ENCODE measurements around the gene GPD1L.
"Not testable (repeated sequence)": the region's sequence is repeated elsewhere in the genome, so short reads cannot be mapped to it uniquely, and the experiment has no call there.

Gene GPD1L

DNA sequence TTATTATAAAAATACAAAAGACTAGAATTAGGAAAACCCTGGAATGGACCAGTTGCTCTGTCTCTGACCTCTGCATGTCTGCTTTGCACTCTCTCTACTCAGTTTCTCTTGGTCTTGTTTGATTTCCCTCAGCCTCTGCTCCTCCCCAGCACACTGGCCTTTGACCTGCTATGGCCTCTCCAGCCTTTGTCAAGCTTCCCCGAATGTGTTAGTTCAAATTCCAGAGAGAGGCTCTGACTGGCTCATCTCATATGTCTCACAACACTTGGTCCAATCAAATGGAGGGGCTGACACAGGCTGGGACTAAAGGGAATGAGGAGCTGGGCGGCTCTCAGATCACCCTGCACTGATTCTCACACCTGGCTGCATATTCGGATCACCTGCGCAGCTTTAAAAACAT is 79.7 kb downstream of the GPD1L start:
- DNase-seq = no peak

GRCh38 chr3:32186876-32187275 is 80.5 kb downstream of the GPD1L start:
- DNase-seq = no peak

DNA sequence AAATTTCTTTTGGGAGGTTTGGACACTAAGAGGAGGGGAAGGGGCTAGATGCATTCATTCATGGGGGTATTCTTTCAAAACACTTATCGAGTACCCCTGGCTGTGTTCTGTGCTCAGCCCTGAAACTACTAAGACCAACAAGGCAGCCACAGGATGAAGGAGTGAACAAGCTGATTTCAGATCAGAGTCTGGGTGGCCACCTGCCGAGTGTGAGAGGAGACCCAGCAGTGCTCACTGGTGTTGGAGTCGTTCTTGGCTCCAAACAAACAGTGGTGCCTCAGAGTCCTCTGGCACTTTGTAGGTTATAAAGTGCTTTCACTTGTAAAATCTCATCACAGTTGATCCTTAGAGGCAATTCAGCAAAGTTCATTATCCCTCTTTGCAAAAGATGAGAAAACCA is 83.3 kb downstream of the GPD1L start:
- DNase-seq = no peak

DNA sequence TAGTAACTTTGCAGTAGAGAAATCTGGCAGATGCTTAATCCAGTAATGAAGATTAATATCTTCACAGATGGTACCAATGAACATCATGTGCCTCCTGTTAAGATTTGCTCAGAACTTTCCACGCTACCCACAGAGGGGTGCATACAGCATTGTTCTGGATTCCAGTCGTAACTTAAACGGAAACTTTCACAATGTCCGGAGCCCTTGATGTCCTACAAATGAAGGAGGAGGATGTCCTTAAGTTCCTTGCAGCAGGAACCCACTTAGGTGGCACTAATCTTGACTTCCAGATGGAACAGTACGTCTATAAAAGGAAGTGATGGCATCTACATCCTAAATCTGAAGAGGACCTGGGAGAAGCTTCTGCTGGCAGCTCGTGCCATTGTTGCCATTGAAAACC is 84.1 kb downstream of the GPD1L start:
- not testable (repeated sequence) for DNase-seq

DNA sequence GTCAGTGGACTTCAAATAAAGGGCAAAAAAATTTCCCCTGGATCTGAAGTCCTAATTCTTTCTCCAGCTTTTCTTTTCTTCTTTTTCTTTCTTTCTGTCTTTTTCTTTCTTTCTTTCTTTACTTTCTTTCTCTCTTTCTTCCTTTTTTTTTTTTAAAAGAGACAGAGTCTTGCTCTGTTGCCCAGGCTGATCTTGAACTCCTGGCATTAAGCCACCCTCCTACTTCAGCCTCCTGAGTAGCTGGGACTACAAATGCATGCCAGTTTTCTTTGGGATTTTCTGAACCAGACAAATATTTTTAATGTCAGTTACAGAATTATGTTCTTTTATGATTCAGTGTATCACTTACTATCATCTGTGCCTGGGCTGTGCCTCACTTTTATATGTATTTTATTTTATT is 86.7 kb downstream of the GPD1L start:
- no peak for DNase-seq

- DNase-seq = no peak
Measured at GRCh38 chr3:32194653-32195052, 88.2 kb downstream of the GPD1L start.

DNA sequence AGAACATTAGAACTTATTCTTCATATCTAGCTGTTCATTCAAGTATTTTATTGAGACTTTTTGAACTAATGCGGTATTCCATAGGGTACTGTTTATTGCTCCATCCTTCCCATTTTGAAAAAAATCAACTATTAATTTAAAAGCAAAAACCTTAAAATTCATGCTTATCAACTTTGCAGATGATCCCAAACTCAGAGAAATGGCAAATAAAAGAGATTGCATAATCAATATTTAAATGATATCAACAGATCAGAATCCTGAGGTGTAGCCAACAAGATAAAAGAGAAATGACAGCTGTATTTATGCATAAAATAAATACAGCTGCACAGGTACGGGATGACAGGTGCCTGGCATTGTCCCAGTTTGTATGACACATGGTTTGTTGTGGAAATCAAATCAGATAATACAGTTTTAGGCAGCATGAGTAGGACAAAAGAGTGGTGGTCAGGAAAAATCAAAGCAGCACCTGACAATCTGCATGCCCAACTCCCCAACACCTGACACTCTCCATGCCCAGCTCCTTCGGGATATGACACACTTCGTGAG is 89.6 kb downstream of the GPD1L start:
- DNase-seq = no peak

GRCh38 chr3:32197991-32198390 is 91.6 kb downstream of the GPD1L start:
- DNase-seq = no peak

GRCh38 chr3:32198714-32199113 is 92.3 kb downstream of the GPD1L start:
- DNase-seq = no peak

DNA sequence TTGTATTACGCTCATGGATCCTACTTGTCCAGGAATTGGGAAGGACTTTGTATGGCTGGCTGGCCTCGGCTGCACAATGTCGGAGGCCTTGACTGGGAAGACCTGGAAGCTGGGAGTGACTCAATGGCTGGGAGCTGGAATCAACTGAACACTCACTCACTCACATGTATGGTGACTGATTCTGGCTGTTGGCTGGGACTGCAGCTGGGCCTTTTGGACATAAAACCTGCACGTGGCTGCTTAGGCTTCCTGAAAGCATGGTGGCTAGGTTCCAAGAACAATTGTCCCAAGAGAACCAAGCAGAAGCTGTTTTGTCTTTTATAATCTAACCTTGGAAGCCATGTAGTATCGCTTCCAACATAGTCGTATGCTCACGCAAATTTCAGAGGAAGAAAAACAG is 94.1 kb downstream of the GPD1L start:
- no peak for DNase-seq

- no peak for DNase-seq
Measured at GRCh38 chr3:32200992-32201758, 94.8 kb downstream of the GPD1L start.

DNA sequence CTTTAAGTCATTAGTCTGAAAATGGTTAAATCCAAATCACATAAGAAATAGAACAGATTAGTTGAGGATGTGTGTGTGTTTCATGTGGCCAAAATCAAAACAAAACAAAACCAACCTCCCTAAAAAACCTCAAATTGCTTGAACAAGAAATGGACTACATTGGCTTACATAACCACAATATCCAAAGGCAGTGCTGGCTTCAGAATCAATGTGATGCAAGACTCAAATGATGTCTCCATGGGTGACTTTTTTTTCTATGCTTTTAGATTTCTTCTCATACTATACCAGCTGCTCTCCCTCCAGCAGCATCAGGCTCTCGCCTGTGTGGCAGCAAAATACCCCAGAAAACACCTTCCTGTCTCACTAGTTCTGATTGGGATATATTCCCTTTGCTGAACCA is 96.1 kb downstream of the GPD1L start:
- DNase-seq = no peak

GRCh38 chr3:32203854-32204253 is 97.4 kb downstream of the GPD1L start:
- no peak for DNase-seq

DNA sequence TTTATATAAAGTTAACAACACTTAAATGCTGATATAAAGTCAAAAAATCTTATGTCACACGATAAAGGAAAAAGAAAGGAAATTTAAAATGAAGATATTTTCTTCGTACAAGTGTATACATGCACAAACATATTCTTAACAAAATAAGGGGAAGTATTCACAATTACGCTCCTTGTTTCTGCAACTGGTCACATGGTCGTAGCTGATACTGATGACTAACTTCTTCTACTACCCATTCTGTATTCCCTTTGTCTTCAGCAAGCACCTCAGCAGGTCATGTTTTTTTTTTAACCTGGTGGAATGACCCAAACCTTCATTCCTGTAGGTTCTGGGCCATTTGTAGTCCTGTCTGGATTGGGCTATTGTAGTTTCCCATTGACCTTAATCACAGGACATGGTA is 102.0 kb downstream of the GPD1L start:
- DNase-seq = no peak

DNA sequence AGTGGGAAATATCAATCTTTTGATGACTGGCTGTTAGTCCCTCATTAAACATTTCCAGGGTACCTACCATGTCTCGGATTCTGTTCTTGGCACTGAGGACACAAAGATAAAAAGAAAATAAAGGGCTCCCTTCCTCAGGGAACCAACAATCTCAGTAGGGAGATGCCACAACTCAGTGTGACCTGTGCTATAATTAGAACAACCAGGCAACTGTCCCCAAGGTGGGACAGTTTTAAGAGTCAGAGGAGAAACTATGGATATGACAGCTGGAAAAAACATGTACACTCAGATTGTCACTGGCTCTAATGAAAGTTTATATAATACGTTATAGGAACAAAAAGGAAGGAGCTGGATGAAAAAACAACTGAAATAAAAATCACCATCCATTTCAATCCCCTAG is 108.8 kb downstream of the GPD1L start:
- no peak for DNase-seq

DNA sequence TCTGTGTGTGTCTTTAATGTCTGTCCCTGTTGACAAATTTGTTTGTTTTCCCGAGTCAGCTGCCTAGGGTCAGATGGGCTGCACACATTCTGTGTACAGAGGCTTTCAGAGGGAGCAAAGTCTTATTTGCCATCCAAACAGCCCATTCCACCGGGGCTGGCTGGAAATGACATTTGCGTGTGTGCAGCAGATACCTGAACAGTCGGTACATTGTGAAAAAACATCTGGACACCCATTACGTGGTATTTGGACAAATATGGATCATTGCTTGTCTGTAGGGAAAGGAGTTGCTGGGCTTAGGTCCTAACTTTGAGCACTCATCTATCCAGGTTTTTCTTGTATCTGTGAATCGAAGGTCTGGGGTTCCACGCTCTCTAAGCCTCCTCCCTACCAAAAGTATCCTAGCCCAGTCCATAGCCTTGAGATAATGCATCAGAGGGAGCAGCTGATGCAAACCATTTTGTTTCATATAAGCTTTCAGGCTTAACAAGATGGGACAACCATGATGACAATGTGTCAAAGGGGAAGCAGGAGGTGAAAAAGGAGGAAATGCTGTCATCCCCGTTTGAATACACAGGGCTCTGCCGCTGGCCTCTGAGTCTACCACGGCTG is 109.9 kb downstream of the GPD1L start:
- DNase-seq = no peak

DNA sequence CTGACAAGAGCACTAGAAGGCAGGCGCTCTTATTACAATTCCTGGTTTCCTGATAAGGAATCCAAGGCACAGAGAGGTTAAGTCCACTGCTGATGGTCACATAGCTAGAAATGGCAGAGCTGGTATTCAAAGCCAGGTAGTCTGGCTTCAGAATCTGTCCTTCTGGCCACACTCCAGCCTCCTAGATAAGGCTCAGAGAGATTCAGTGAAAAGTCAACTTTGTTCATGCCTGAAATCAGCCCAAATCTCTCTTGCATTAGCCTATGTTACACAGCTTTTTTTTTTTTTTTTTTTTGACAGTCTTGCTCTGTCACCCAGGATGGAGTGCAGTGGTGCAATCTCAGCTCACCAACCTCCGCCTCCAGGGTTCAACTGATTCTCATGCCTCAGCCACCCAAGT is 110.9 kb downstream of the GPD1L start:
- DNase-seq = no peak
